LNCAP (cell line): ENCODE results near the gene C4orf50.

Experiments
- CTCF ChIP-seq: fragments of 450-650 bp; IDR thresholded peaks from 2 replicates; pipeline ENCODE4 v1.5.1; 2017; ENCODE audit warnings: mild to moderate bottlenecking

Gene C4orf50

GRCh38 chr4:5930876-5931275 lies 87.4 kb downstream of the C4orf50 start:
- TF ChIP-seq CTCF, result no peak

GRCh38 chr4:5930456-5930855 lies 87.8 kb downstream of the C4orf50 start:
- no peak for TF ChIP-seq CTCF

- no peak for TF ChIP-seq CTCF
These were observed 89.3 kb downstream of the C4orf50 start for GRCh38 chr4:5928844-5929420.

GRCh38 chr4:5928274-5928673 lies 90.0 kb downstream of the C4orf50 start:
- no peak for TF ChIP-seq CTCF

GRCh38 chr4:5927747-5928146 lies 90.5 kb downstream of the C4orf50 start:
- TF ChIP-seq CTCF, result no peak

- no peak for TF ChIP-seq CTCF
These were observed 91.1 kb downstream of the C4orf50 start for GRCh38 chr4:5927116-5927515.

GRCh38 chr4:5926598-5926997 lies 91.6 kb downstream of the C4orf50 start:
- no peak for TF ChIP-seq CTCF
